ENCODE measurements around the gene ZNF786.

ZNF786 gene

DNA sequence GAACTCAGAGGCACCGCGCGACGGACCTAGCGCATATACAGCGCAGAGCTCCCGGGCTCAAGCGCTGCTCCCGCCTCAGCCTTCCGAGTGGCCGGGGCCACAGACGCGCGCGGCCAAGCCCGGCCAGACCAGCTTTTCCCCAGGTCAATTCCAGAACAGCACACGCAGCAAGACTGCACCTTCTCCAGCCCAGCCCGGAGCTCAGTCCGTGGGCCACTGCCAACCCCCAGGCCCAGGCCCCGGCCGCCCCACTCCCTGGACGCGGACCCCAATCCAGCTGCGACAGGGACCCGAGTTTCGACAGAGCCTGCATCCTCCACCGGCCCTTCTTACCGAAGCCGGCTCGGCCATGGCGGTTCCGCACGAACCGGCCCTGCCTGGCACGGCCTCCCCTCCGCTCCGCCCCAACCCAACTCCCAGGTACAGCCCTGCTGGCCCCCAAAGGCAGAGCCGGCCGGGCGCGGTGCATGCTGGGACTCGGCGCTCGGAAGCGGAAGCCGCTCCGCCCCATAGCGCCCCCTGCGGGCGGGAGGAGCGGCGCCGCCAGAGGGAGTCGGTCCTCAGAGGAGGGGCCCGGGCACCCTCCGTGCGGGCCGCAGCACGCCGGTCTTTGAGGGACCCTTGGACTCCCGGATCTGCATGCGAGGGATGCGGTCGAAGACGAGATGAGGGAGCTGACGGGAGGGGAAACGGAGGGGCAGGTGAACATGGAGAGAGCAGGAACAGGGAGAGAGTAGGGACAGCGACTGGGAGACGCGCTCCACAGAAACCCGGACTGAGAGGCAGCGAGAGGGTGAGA, 35.5 kb upstream of the ZNF786 start, which contains the start of gene ZNF425:
Gene ZNF425 (minus strand): TSS at position 462 of the 799 bp plus-strand sequence. CDS start 111 bp downstream, at position 351.
- peak within 1 kb of the TSS; percentile 100 for H3K4me3 ChIP-seq (ENCODE audit: low read depth, low read length)
- DNase-seq (ENCODE audit: low read depth), result peak; percentile 94
- TF ChIP-seq, protein P1, sequence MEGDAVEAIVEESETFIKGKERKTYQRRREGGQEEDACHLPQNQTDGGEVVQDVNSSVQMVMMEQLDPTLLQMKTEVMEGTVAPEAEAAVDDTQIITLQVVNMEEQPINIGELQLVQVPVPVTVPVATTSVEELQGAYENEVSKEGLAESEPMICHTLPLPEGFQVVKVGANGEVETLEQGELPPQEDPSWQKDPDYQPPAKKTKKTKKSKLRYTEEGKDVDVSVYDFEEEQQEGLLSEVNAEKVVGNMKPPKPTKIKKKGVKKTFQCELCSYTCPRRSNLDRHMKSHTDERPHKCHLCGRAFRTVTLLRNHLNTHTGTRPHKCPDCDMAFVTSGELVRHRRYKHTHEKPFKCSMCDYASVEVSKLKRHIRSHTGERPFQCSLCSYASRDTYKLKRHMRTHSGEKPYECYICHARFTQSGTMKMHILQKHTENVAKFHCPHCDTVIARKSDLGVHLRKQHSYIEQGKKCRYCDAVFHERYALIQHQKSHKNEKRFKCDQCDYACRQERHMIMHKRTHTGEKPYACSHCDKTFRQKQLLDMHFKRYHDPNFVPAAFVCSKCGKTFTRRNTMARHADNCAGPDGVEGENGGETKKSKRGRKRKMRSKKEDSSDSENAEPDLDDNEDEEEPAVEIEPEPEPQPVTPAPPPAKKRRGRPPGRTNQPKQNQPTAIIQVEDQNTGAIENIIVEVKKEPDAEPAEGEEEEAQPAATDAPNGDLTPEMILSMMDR (conservative IDR thresholded peaks at IDR 0.05; ENCODE audit: low read depth, low read length), result peak; percentile 71

DNA sequence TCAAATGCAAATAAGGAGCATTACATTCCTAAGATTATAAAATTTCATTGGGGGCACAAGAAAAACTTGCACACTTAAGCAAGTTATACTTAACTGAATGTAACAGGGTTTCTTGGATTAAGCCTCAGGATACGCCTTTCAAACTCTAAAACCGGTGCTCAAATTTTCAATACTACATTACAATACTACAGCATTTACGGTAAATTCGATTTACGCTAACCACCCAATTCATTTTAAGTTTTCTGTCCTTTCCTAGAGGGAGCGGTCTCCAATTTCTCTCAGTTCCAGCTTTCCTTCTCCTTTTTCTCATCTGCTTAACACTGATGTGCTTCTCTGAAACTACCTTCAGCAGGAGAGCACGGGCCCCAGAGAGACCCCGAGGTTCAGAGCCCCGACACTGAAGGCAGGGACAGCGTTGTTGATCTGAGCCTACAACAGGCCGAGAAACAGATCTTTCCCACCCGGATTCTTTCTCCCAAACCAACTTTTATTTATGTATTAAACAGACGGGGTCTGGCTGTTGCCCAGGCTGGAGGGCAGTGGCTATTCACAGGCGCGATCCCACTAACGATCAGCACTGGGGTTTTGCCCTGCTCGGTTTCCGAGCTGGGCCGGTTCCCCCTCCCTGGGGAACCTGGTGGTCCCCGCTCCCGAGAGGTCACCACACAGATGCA, 34.8 kb upstream of the ZNF786 start:
- TF ChIP-seq, protein P1 (conservative IDR thresholded peaks at IDR 0.05; ENCODE audit: low read depth, low read length), result no peak
- peak; percentile 18 for DNase-seq (ENCODE audit: low read depth)
- H3K4me3 ChIP-seq (ENCODE audit: low read depth, low read length), result peak overlapping the region; percentile 100

DNA sequence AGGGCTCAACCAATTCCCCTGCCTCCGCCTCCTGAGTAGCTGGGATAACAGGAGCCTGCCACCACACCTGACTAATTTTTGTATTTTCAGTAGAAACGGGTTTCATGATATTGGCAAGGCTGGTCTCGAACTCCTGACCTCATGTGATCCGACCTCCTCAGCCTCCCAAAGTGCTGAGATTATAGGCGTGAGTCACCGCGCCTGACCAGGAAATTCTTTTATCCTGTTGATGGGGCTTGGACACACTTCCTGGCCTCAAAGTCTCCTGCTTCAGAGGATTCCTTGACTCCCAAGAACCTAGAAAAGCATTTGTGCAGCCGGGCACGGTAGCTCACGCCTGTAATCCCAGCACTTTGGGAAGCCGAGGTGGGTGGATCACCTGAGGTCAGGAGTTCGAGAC, 19.5 kb upstream of the ZNF786 start:
- DNase-seq (ENCODE audit: low read depth), result no peak
- TF ChIP-seq, protein P1 (conservative IDR thresholded peaks at IDR 0.05; ENCODE audit: low read depth, low read length), result no peak
- no peak overlapping the region for H3K4me3 ChIP-seq (ENCODE audit: low read depth, low read length)

DNA sequence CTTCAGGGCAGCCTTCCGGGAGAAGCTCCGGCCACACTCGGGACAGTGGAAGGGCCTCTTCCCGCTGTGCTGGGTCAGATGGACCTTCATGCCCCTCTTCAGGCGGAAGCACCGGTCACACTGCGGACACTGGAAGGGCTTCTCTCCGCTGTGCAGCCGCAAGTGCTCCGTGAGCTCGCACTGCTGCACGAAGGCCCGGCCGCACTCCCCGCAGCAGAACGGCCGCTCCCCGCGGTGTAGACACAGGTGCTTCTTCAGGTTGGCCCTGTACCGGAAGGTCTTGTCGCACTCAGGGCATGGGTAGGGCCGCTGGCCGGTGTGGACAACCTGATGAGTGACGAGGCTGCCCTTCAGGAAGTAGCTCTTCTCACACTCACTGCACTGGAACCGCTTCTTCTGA, 14.2 kb upstream of the ZNF786 start:
- TF ChIP-seq, protein P1 (conservative IDR thresholded peaks at IDR 0.05; ENCODE audit: low read depth, low read length), result no peak
- no peak overlapping the region for H3K4me3 ChIP-seq (ENCODE audit: low read depth, low read length)
- no peak for DNase-seq (ENCODE audit: low read depth)

DNA sequence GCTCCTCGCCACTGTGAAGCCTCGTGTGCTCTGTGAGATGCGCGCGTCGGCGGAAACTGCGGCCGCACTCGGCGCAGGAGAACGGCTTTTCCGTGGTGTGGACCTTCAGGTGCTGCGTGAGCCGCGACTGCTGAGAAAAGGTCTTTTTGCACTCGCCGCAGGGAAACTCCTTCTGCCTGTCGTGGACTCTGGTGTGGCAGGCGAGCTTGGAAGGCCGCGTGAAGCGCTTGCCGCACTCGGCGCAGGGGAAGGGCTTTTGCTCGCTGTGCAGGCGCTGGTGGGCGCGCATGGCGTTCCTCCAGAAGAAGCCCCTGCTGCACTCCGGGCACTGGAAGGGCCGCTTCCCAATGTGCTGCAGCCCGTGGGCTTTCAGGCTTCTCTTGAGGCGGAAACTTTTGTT, 13.7 kb upstream of the ZNF786 start:
- no peak overlapping the region for H3K4me3 ChIP-seq (ENCODE audit: low read depth, low read length)
- TF ChIP-seq, protein P1 (conservative IDR thresholded peaks at IDR 0.05; ENCODE audit: low read depth, low read length), result no peak
- DNase-seq (ENCODE audit: low read depth), result no peak

DNA sequence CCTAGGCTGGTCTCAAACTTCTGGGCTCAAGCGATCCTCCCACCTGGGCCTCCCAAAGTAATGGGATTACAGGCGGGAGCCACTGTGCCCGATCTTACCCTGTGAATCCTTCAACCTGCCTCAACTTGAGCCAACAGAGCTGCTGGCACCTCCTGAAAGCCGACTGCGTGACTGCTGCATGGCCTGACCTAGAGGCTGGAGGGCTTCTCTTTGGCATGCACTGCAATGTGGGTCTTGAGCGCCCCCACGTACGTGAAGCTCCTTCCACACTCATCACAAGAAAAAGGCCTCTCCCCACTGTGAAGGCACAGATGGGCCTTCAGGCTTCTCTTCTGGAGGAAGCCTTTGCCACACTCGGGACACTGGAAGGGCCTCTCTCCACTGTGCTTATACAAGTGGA, 12.9 kb upstream of the ZNF786 start:
- TF ChIP-seq, protein P1 (conservative IDR thresholded peaks at IDR 0.05; ENCODE audit: low read depth, low read length), result no peak

More for the DNA sequence above, 12.9 kb upstream of the ZNF786 start:
- DNase-seq (ENCODE audit: low read depth), result no peak
- H3K4me3 ChIP-seq (ENCODE audit: low read depth, low read length), result no peak overlapping the region
